ENCODE measurements around the gene FAM222B. TPM values are rescaled to one million over a fixed set of nuclear protein-coding genes. Genes with fewer than 3 reads are reported as not detected.
"Not testable (repeated sequence)": the region's sequence is repeated elsewhere in the genome, so short reads cannot be mapped to it uniquely, and the experiment has no call there.

The FAM222B gene
- total RNA-seq, 1 donor from 2014 or later, result 17.4 TPM

GRCh38 chr17:28846231-28846630 lies 3.6 kb upstream of the FAM222B start:
- intact Hi-C loops (cut with micrococcal nuclease), result no loop called here

- intact Hi-C loops (cut with micrococcal nuclease), result loop anchor here (2.0 to 5.0 kb wide), 3 partner anchors 59 to 116 kb away; partner anchors contain the start of genes DHRS13, NEK8 and TLCD1
Measured at GRCh38 chr17:28843816-28844148, 1.2 kb upstream of the FAM222B start.

- intact Hi-C loops (cut with micrococcal nuclease), result loop anchor here (1.0 to 5.0 kb wide), 4 partner anchors 30 to 115 kb away; partner anchors contain the start of genes DHRS13, NEK8 and TLCD1
Measured at GRCh38 chr17:28841901-28842281, 699 bp downstream of the FAM222B start.

GRCh38 chr17:28839221-28839620 lies 3.4 kb downstream of the FAM222B start:
- intact Hi-C loops (cut with micrococcal nuclease), result no loop called here

GRCh38 chr17:28836541-28836940 lies 6.0 kb downstream of the FAM222B start:
- intact Hi-C loops (cut with micrococcal nuclease), result not testable (repeated sequence)

- intact Hi-C loops (cut with micrococcal nuclease), result no loop called here
Measured at GRCh38 chr17:28834420-28834819, 8.2 kb downstream of the FAM222B start.

- intact Hi-C loops (cut with micrococcal nuclease), result no loop called here
Measured at GRCh38 chr17:28828294-28829040, 14.1 kb downstream of the FAM222B start.

GRCh38 chr17:28827672-28828071 lies 14.9 kb downstream of the FAM222B start:
- intact Hi-C loops (cut with micrococcal nuclease), result no loop called here

GRCh38 chr17:28819582-28819981 lies 23.0 kb downstream of the FAM222B start:
- intact Hi-C loops (cut with micrococcal nuclease), result no loop called here

- intact Hi-C loops (cut with micrococcal nuclease), result no loop called here
Measured at GRCh38 chr17:28818819-28819221, 23.8 kb downstream of the FAM222B start.

- intact Hi-C loops (cut with micrococcal nuclease), result no loop called here
Measured at GRCh38 chr17:28816540-28816939, 26.1 kb downstream of the FAM222B start.

- intact Hi-C loops (cut with micrococcal nuclease), result loop anchor here (1.0 to 2.0 kb wide), 4 partner anchors 29 to 140 kb away; partner anchors contain the start of genes FAM222B and NEK8
Measured at GRCh38 chr17:28812748-28813377, 29.7 kb downstream of the FAM222B start.

- intact Hi-C loops (cut with micrococcal nuclease), result loop anchor here (1.0 to 2.0 kb wide), 4 partner anchors 30 to 141 kb away; partner anchors contain the start of genes FAM222B and NEK8
Measured at GRCh38 chr17:28812091-28812747, 30.4 kb downstream of the FAM222B start.

- intact Hi-C loops (cut with micrococcal nuclease), result loop anchor here (1.0 to 2.0 kb wide), 4 partner anchors 31 to 141 kb away; partner anchors contain the start of genes FAM222B and NEK8
Measured at GRCh38 chr17:28811651-28812090, 30.9 kb downstream of the FAM222B start.

- intact Hi-C loops (cut with micrococcal nuclease), result no loop called here
Measured at GRCh38 chr17:28810437-28810836, 32.2 kb downstream of the FAM222B start.

GRCh38 chr17:28807925-28808634 lies 34.5 kb downstream of the FAM222B start:
- intact Hi-C loops (cut with micrococcal nuclease), result no loop called here

GRCh38 chr17:28796062-28796461 lies 46.5 kb downstream of the FAM222B start:
- intact Hi-C loops (cut with micrococcal nuclease), result no loop called here

- intact Hi-C loops (cut with micrococcal nuclease), result not testable (repeated sequence)
Measured at GRCh38 chr17:28794846-28795441, 47.6 kb downstream of the FAM222B start.

GRCh38 chr17:28792877-28793661 lies 49.5 kb downstream of the FAM222B start:
- intact Hi-C loops (cut with micrococcal nuclease), result no loop called here

GRCh38 chr17:28788100-28788499 lies 54.5 kb downstream of the FAM222B start:
- intact Hi-C loops (cut with micrococcal nuclease), result no loop called here

Measured in T-helper 2 cell treated with Interferon-gamma antibody and Interleukin-4, amounts not matched to agents 100 ng/mL and 5 ng/mL, for 36 hours (primary cell).